Caco-2 (cell line): ENCODE data around the gene C2. TPM values are rescaled to one million over a fixed set of nuclear protein-coding genes. Genes with fewer than 3 reads are reported as not detected.
A peak's percentile ranks its signal among the peaks of the same experiment; 100 is the strongest.

ENCODE experiments used
- BruUV-seq: library from RNA; stranded (reverse); fragments of 400-500 nt; replicated peaks from 2 replicates; lab custom pipeline; 2021; lab: Mats Ljungman, UMichigan
- CTCF ChIA-PET: fragments of 300-600 bp; sonication (Branson Sonifier 250); formaldehyde crosslinking; loops from one replicate; lab custom pipeline; 2022; ENCODE audit warnings: antibody characterized with exemption; lab: Charles Lee
- POLR2A ChIA-PET: fragments of 300-600 bp; sonication (Branson Sonifier 250); formaldehyde crosslinking; loops from one replicate; lab custom pipeline; 2022; ENCODE audit warnings: antibody characterized with exemption; lab: Charles Lee
- DNase-seq, 2 experiments: peaks; one replicate each; pipeline versions ENCODE4 v3.0.0 to v3.0.0-alpha.2; 2020 to 2022
- H3K27me3 ChIP-seq: replicated peaks from 2 replicates; pipeline ENCODE4 v1.6.0; 2011; ENCODE audit warnings: low read length; ENCODE audit not compliant: control insufficient read depth, insufficient read depth
- H3K36me3 ChIP-seq: 2 replicates; pipeline ENCODE4 v1.5.1; 2011; ENCODE audit warnings: low read length; ENCODE audit not compliant: control insufficient read depth, insufficient read depth
- H3K4me1 ChIP-seq: fragments of 250-450 bp; sonication (Bioruptor Pico); 2 replicates; pipeline ENCODE4 v1.5.1; 2020; ENCODE audit warnings: mild to moderate bottlenecking
- H3K4me3 ChIP-seq: 2 replicates; pipeline ENCODE4 v1.5.1; 2011; ENCODE audit warnings: low read depth, mild to moderate bottlenecking, control low read depth, low read length
- H3K9me3 ChIP-seq: fragments of 250-450 bp; sonication (Bioruptor Pico); 2 replicates; pipeline ENCODE4 v1.5.1; 2020; ENCODE audit warnings: mild to moderate bottlenecking, moderate library complexity
- H3K27ac Mint-ChIP-seq: one replicate; pipeline ENCODE4 v1.8.0; 2022; ENCODE audit warnings: mixed read lengths; ENCODE audit not compliant: unreplicated experiment
- H3K27me3 Mint-ChIP-seq: one replicate; pipeline ENCODE4 v1.8.0; 2022; ENCODE audit warnings: mixed read lengths; ENCODE audit not compliant: insufficient read depth, unreplicated experiment
- H3K36me3 Mint-ChIP-seq: one replicate; pipeline ENCODE4 v1.8.0; 2022; ENCODE audit warnings: mild to moderate bottlenecking, mixed read lengths; ENCODE audit not compliant: insufficient read depth, unreplicated experiment
- H3K4me1 Mint-ChIP-seq: one replicate; pipeline ENCODE4 v1.8.0; 2022; ENCODE audit warnings: low read depth, mixed read lengths; ENCODE audit not compliant: unreplicated experiment
- H3K4me3 Mint-ChIP-seq: one replicate; pipeline ENCODE4 v1.8.0; 2022; ENCODE audit warnings: mild to moderate bottlenecking, moderate library complexity, mixed read lengths; ENCODE audit not compliant: unreplicated experiment
- H3K9me3 Mint-ChIP-seq: one replicate; pipeline ENCODE4 v1.8.0; 2022; ENCODE audit warnings: mixed read lengths; ENCODE audit not compliant: unreplicated experiment
- CTCF ChIP-seq, 2 experiments: fragments of 200-600 bp in 1 of 2; IDR thresholded peaks; 1 replicate in 1 of 2; 2 replicates in 1 of 2; pipeline versions ENCODE4 v1.5.1 to v1.8.0; 2011 to 2022; ENCODE audit warnings: antibody characterized with exemption in 1 of 2, control low read depth in 1 of 2, inconsistent platforms in 1 of 2, low read depth in 1 of 2, low read length in 1 of 2, mild to moderate bottlenecking in 1 of 2, moderate library complexity in 1 of 2; ENCODE audit not compliant: insufficient read depth in 1 of 2, severe bottlenecking in 1 of 2, unreplicated experiment in 1 of 2
- intact Hi-C: fragments of 100-400 bp; cut with micrococcal nuclease; formaldehyde crosslinking; loops from one replicate; pipeline ENCODE4 v1.10.0; 2022; ENCODE audit not compliant: unreplicated experiment
- total RNA-seq: library from RNA; stranded (reverse); gene quantifications from 2 replicates; pipeline ENCODE4 v1.2.3, GENCODE V29; 2022

C2 gene
- total RNA-seq, 1 experiment from 2014 or later: 4.8 TPM

- Mint-ChIP-seq H3K4me3 (peak overlapping the region; percentile 96), H3K27ac (peak overlapping the region; percentile 91), H3K4me1 (peaks cover 20% of the 10 kb centered on the region), H3K9me3 (no peaks in the 10 kb centered on the region), H3K27me3 (no peaks in the 10 kb centered on the region), H3K36me3 (peaks cover 49% of the 10 kb centered on the region)
- Histone ChIP-seq H3K4me3 (peak overlapping the region; percentile 97), H3K36me3 (no peaks in the 10 kb centered on the region; the same call in none of the 2 replicates), H3K9me3 (no peaks in the 10 kb centered on the region), H3K27me3 (no peaks in the 10 kb centered on the region), H3K4me1 (peaks cover 18% of the 10 kb centered on the region)
- CTCF ChIA-PET: interaction anchor here (0.6 to 3.2 kb wide), 7 partner anchors 11 to 158 kb away, joined by 3 to 24 read pairs (median 3); partner anchors contain the start of gene DXO
- BruUV-seq: no TSS peak
- peak in 1 of 2 experiments; percentile 49 for DNase-seq
- TF ChIP-seq CTCF (IDR thresholded peaks at IDR 0.05; ENCODE audit: insufficient read depth in 1 of 2, low read depth in 1 of 2, low read length in 1 of 2, severe bottlenecking in 1 of 2, unreplicated experiment in 1 of 2): no peak
- intact Hi-C loops: loop anchor here (1.0 kb wide), 1 partner anchor 54 kb away; no protein-coding TSS in a partner anchor
- POLR2A ChIA-PET: interaction anchor here (0.6 to 2.0 kb wide), 9 partner anchors 24 to 400 kb away, joined by 3 to 19 read pairs (median 6); partner anchors contain the start of genes CFB, DXO, HSPA1A and HSPA1B
These were observed 29.0 kb upstream of the C2 start for GRCh38 chr6:31898383-31899011.

- Histone ChIP-seq H3K36me3 (no peaks in the 10 kb centered on the region; the same call in none of the 2 replicates), H3K27me3 (no peaks in the 10 kb centered on the region), H3K9me3 (no peaks in the 10 kb centered on the region), H3K4me1 (peaks cover 23% of the 10 kb centered on the region), H3K4me3 (no peak overlapping the region)
- Mint-ChIP-seq H3K27me3 (no peaks in the 10 kb centered on the region), H3K27ac (no peak overlapping the region), H3K9me3 (no peaks in the 10 kb centered on the region), H3K36me3 (peaks cover 42% of the 10 kb centered on the region), H3K4me1 (peaks cover 20% of the 10 kb centered on the region), H3K4me3 (peak overlapping the region; percentile 96)
- DNase-seq: no peak
- ChIA-PET POLR2A (interaction anchor here (1.3 kb wide), 1 partner anchor 73 kb away, joined by 10 read pairs; the partner anchor contains the start of gene DXO), CTCF (interaction anchor here (1.5 to 3.2 kb wide), 2 partner anchors 53 to 73 kb away, joined by 3 to 24 read pairs; partner anchors contain the start of gene DXO)
- intact Hi-C loops: no loop called here
- BruUV-seq: no TSS peak
- no peak for TF ChIP-seq CTCF (IDR thresholded peaks at IDR 0.05; ENCODE audit: insufficient read depth in 1 of 2, low read depth in 1 of 2, low read length in 1 of 2, severe bottlenecking in 1 of 2, unreplicated experiment in 1 of 2)
These were observed 28.3 kb upstream of the C2 start for GRCh38 chr6:31899215-31899614.

GRCh38 chr6:31899882-31900722 lies 27.4 kb upstream of the C2 start:
- POLR2A ChIA-PET: no interaction called here
- intact Hi-C loops: loop anchor here (5.0 kb wide), 1 partner anchor 217 kb away; no protein-coding TSS in a partner anchor
- H3K36me3 ChIP-seq: no peaks in the 10 kb centered on the region; the same call in 1 of the 2 replicates
- no peaks in the 10 kb centered on the region for H3K9me3 ChIP-seq
- peaks cover 39% of the 10 kb centered on the region for H3K36me3 Mint-ChIP-seq
- no peaks in the 10 kb centered on the region for H3K9me3 Mint-ChIP-seq
- peaks cover 20% of the 10 kb centered on the region for H3K4me1 Mint-ChIP-seq
- H3K4me1 ChIP-seq: peaks cover 23% of the 10 kb centered on the region
- CTCF ChIA-PET: no interaction called here
- no peak overlapping the region for H3K4me3 ChIP-seq
- no peak for TF ChIP-seq CTCF (IDR thresholded peaks at IDR 0.05; ENCODE audit: insufficient read depth in 1 of 2, low read depth in 1 of 2, low read length in 1 of 2, severe bottlenecking in 1 of 2, unreplicated experiment in 1 of 2)
- H3K27me3 ChIP-seq: no peaks in the 10 kb centered on the region
- no peak for DNase-seq
- H3K27me3 Mint-ChIP-seq: no peaks in the 10 kb centered on the region
- BruUV-seq: no TSS peak
- peak overlapping the region; percentile 96 for H3K4me3 Mint-ChIP-seq
- H3K27ac Mint-ChIP-seq: no peak overlapping the region
